Measurements from ENCODE around the gene CILP.

Gene CILP

DNA sequence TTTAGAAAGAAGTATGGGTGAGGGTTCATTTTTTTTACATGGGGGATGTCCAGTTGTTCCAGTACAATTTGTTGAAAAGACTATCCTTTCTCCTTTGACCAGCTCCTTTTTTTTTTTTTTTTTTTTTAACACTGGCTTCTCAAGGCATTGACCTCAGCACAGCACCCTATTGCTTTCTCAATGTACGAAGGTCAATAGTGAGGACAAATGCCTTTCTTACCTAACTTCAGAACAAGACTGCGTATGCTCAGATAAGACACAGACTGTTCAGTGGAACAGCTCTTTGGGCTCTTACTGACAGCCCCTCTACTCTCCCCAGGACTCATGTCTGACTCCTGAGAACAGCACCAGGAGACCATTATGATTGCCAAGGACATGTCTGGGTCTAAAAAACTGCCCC lies 10.4 kb upstream of the CILP start:
- no peaks in the 10 kb centered on the region for H3K36me3 ChIP-seq (replicated peaks)
- in situ Hi-C loops (cut with HindIII; ENCODE audit: low pct_ligation_motif_present, low sequenced_read_pairs), result no loop called here
- no peaks in the 10 kb centered on the region for H3K27me3 ChIP-seq (replicated peaks)
- no peak overlapping the region for H3K27ac ChIP-seq
- no peak for DNase-seq
- no peak overlapping the region for H3K4me3 ChIP-seq (ENCODE audit: low read depth, low read length)
- TF ChIP-seq, protein P1, sequence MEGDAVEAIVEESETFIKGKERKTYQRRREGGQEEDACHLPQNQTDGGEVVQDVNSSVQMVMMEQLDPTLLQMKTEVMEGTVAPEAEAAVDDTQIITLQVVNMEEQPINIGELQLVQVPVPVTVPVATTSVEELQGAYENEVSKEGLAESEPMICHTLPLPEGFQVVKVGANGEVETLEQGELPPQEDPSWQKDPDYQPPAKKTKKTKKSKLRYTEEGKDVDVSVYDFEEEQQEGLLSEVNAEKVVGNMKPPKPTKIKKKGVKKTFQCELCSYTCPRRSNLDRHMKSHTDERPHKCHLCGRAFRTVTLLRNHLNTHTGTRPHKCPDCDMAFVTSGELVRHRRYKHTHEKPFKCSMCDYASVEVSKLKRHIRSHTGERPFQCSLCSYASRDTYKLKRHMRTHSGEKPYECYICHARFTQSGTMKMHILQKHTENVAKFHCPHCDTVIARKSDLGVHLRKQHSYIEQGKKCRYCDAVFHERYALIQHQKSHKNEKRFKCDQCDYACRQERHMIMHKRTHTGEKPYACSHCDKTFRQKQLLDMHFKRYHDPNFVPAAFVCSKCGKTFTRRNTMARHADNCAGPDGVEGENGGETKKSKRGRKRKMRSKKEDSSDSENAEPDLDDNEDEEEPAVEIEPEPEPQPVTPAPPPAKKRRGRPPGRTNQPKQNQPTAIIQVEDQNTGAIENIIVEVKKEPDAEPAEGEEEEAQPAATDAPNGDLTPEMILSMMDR (IDR thresholded peaks at IDR 0.05; ENCODE audit: low read depth, low read length, missing control alignments), result no peak

DNA sequence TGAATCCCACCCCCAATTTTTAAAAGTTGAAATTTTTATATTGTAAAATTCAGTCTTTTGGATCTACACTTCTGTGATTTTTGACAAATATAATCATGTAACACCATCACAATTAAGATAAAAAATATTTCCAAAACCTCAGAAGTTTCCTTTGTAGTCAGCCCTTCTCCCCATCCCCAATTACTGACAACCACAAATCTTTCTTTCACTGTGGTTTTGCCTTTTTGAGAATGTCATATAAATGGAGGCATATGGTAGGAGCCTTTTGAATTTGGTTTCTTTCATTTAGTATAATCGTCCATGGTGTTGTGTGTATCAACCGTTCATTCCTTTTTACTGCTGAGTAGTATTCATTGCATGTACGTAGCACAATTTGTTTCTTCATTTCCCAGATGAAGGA lies 7.9 kb upstream of the CILP start:
- Histone ChIP-seq H3K4me3 (ENCODE audit: low read depth, low read length) (no peak overlapping the region), H3K36me3 (replicated peaks) (no peaks in the 10 kb centered on the region), H3K27me3 (replicated peaks) (no peaks in the 10 kb centered on the region), H3K27ac (no peak overlapping the region)
- in situ Hi-C loops (cut with HindIII; ENCODE audit: low pct_ligation_motif_present, low sequenced_read_pairs), result no loop called here
- TF ChIP-seq, protein P1 (IDR thresholded peaks at IDR 0.05; ENCODE audit: low read depth, low read length, missing control alignments), result no peak
- no peak for DNase-seq

DNA sequence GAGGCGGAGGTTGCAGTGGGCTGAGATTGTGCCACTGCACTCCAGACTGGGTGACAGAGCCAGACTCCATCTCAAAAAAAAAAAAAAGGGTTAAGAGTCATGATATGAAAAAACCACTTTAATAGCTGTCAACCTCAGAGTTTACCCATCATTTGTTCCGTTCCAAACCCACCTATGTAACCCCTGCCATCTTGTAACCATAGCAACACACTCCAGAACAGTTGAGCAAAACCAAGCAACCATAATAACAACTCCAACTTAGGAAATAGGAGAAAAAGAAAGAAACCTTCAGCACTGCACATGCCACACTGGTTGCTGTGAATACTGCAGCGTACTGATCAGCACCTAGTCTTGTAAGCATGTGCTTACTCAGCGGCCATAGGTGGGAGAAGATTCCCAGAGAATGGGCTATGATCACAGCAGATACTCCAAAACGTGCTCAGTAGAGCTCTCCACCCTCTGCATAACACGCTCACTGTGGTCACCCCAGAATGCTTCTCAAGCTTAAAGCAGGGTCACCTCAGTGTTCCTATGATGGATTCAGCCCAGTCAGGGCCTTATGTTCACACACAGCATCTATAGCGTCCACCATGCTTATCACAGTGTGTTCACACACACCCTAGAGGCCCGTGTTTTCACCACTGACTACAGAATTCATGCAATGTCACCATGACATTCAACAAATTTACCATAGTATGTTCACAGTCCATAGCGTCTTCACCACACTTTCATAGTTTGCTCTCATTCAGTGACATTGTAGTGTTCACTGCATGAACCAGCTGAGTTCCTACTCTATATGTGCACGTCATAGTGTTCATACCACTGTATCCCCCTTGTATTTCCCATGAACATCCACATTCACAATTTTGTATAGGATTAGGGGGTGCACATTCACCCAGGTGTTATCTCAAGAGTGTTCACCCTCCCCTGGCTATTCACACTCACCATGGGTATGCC lies 6.5 kb upstream of the CILP start:
- TF ChIP-seq, protein P1 (IDR thresholded peaks at IDR 0.05; ENCODE audit: low read depth, low read length, missing control alignments), result no peak
- Histone ChIP-seq H3K36me3 (replicated peaks) (no peaks in the 10 kb centered on the region), H3K27ac (no peak overlapping the region), H3K27me3 (replicated peaks) (no peaks in the 10 kb centered on the region), H3K4me3 (ENCODE audit: low read depth, low read length) (no peak overlapping the region)
- DNase-seq, result no peak
- in situ Hi-C loops (cut with HindIII; ENCODE audit: low pct_ligation_motif_present, low sequenced_read_pairs), result no loop called here

DNA sequence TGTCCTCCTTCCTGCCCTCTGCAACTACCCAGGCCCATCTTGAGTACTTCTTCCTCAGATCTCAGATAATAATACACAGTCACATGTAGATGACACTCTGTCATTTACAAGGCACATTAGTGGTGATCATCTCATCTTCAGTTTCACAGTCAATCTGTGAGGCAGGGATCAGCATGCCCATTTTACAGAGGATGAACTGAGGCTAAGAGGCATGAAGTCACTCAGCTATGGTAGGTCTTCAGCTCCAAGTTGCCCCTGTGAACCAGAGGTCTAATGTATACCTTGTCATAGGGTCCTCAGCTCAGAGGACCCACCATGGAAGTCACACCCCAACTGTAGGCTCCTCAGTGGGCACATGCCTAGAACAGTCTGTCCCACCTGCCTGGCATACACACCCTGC lies 4.2 kb upstream of the CILP start:
- DNase-seq, result no peak
- TF ChIP-seq, protein P1 (IDR thresholded peaks at IDR 0.05; ENCODE audit: low read depth, low read length, missing control alignments), result no peak
- in situ Hi-C loops (cut with HindIII; ENCODE audit: low pct_ligation_motif_present, low sequenced_read_pairs), result no loop called here
- H3K36me3 ChIP-seq (replicated peaks), result no peaks in the 10 kb centered on the region
- H3K4me3 ChIP-seq (ENCODE audit: low read depth, low read length), result no peak overlapping the region
- H3K27ac ChIP-seq, result no peak overlapping the region
- H3K27me3 ChIP-seq (replicated peaks), result no peaks in the 10 kb centered on the region

DNA sequence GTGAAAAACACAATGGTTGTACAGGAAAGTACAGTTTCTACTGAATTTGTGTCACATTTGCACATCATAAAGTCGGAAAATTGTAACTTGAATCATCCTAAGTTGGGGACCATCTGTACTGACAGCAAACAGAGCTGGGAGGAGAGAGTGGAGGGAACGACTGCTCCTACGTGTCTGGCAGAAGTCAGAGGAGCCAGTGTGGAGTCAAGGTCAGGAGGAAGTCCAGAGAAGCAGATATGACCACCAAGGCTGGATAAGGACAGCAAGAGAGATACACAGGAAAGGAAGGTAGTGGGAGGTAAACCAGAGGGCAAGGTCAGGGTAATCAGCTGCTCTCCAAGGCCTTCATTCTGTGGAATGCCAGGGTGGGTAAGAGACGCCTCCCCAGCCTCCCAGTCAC lies 2.7 kb upstream of the CILP start:
- no peak for DNase-seq
- in situ Hi-C loops (cut with HindIII; ENCODE audit: low pct_ligation_motif_present, low sequenced_read_pairs), result no loop called here
- H3K36me3 ChIP-seq (replicated peaks), result no peaks in the 10 kb centered on the region
- TF ChIP-seq, protein P1 (IDR thresholded peaks at IDR 0.05; ENCODE audit: low read depth, low read length, missing control alignments), result no peak
- H3K27ac ChIP-seq, result no peak overlapping the region
- H3K4me3 ChIP-seq (ENCODE audit: low read depth, low read length), result no peak overlapping the region
- H3K27me3 ChIP-seq (replicated peaks), result no peaks in the 10 kb centered on the region

All from brain microvascular endothelial cell (primary cell).